Measurements from ENCODE around the gene PCBD2. TPM values are rescaled to one million over a fixed set of nuclear protein-coding genes. Genes with fewer than 3 reads are reported as not detected.
A peak's percentile ranks its signal among the peaks of the same experiment; 100 is the strongest.

The PCBD2 gene
- total RNA-seq, 1 donor from 2014 or later, result 5.6 TPM

DNA sequence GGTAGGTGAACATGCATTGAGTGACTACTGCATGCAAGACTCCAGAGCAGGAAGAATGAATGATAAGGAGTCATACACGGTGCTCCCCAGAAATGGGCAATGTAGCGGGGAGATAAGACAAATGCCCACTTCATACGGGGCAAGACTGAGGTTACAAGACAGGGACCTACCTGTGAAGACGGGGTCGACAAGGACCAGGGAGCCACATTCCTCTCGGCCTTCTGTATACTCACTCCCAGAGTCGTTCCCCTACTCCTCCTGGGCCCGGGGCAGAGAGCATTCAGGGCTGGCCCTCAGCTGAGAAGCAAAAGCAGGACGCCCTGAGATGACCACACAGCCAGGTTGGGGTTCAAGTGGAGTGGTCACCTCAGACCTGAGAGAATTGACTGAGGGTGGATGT, 102.4 kb downstream of the PCBD2 start:
- TF ChIP-seq, protein P1, sequence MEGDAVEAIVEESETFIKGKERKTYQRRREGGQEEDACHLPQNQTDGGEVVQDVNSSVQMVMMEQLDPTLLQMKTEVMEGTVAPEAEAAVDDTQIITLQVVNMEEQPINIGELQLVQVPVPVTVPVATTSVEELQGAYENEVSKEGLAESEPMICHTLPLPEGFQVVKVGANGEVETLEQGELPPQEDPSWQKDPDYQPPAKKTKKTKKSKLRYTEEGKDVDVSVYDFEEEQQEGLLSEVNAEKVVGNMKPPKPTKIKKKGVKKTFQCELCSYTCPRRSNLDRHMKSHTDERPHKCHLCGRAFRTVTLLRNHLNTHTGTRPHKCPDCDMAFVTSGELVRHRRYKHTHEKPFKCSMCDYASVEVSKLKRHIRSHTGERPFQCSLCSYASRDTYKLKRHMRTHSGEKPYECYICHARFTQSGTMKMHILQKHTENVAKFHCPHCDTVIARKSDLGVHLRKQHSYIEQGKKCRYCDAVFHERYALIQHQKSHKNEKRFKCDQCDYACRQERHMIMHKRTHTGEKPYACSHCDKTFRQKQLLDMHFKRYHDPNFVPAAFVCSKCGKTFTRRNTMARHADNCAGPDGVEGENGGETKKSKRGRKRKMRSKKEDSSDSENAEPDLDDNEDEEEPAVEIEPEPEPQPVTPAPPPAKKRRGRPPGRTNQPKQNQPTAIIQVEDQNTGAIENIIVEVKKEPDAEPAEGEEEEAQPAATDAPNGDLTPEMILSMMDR (conservative IDR thresholded peaks at IDR 0.05; ENCODE audit: low read depth, low read length), result no peak
- no peak overlapping the region for H3K4me3 ChIP-seq (ENCODE audit: low read depth, low read length)
- DNase-seq (ENCODE audit: low read depth), result no peak

DNA sequence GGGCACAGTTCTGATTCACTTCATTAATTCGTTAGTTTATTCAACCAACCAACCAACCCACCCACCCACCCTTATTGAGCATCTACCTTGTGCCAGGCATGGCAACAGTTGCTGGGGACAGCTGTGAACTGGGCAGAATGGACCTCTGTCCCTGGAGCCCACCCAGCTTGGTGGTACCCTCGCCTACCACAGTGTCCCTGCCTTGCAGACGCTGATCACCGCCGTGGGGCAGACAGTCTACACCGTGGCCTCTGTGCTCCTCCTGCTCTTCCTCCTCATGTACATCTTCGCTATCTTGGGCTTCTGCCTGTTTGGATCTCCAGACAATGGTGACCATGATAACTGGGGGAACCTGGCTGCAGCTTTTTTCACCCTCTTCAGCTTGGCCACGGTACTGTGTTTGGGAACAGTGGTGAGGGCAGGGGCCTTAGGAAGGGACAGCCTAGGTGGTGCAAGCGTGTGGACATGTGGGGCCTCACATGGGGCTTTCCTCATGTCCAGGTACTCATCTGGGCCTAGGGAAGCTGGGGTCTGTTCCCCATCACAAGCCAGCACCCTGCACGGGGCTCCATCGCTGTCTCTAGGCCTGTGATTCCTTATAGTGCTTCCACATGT, 102.9 kb downstream of the PCBD2 start:
- DNase-seq (ENCODE audit: low read depth), result no peak
- H3K4me3 ChIP-seq (ENCODE audit: low read depth, low read length), result no peak overlapping the region
- TF ChIP-seq, protein P1 (conservative IDR thresholded peaks at IDR 0.05; ENCODE audit: low read depth, low read length), result no peak

DNA sequence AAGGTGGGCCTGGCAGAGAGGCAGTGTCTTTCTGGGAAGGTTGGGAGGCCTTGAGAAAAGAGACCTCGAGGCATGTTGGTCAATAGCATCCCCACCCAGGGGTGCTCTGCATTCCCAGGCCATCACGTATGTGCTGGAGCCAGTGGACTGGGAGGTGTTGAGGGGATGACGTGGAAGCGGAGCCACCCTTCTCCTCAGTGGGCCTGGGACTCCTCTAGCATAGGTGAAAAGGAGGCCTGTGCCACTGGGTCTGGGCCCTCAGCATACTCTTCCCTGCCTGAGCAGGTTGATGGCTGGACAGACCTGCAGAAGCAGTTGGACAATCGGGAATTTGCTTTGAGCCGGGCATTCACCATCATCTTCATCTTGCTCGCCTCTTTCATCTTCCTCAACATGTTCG, 103.6 kb downstream of the PCBD2 start:
- no peak for DNase-seq (ENCODE audit: low read depth)
- TF ChIP-seq, protein P1 (conservative IDR thresholded peaks at IDR 0.05; ENCODE audit: low read depth, low read length), result no peak
- H3K4me3 ChIP-seq (ENCODE audit: low read depth, low read length), result no peak overlapping the region

DNA sequence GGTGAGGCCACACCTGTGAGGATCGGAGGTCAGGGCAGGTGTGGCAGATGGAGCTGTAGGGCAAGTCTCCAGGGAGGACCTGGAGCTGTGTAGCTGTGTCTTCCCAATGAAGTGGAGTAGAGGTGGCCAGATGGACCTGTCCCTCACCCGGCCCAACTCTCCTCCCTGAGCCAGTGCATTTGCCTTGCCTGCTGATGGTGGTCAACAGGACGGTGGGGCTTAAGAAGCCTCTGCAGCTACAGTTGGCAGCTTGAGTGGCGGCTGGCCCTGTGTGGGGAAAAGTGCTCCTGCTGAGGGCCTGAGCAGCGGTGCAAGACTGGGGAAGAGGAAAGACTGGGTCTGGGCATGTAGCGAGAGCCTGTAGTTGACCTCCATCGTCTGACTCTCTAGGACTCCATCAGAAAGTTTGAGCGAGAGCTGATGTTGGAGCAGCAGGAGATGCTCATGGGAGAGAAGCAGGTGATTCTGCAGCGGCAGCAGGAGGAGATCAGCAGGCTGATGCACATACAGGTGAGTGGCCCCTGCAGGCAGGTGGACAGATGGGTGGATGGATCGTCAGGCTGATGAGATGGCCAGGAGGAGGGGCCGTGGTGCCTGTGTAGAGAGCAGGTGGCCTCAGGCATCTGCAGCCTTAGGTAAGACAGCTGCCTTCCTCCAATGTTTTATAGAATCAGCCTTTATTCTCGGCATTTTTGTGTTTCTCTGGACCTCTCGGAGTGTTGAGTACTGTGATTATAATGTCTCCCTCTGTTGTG, 104.2 kb downstream of the PCBD2 start:
- TF ChIP-seq, protein P1 (conservative IDR thresholded peaks at IDR 0.05; ENCODE audit: low read depth, low read length), result no peak
- no peak overlapping the region for H3K4me3 ChIP-seq (ENCODE audit: low read depth, low read length)

DNA sequence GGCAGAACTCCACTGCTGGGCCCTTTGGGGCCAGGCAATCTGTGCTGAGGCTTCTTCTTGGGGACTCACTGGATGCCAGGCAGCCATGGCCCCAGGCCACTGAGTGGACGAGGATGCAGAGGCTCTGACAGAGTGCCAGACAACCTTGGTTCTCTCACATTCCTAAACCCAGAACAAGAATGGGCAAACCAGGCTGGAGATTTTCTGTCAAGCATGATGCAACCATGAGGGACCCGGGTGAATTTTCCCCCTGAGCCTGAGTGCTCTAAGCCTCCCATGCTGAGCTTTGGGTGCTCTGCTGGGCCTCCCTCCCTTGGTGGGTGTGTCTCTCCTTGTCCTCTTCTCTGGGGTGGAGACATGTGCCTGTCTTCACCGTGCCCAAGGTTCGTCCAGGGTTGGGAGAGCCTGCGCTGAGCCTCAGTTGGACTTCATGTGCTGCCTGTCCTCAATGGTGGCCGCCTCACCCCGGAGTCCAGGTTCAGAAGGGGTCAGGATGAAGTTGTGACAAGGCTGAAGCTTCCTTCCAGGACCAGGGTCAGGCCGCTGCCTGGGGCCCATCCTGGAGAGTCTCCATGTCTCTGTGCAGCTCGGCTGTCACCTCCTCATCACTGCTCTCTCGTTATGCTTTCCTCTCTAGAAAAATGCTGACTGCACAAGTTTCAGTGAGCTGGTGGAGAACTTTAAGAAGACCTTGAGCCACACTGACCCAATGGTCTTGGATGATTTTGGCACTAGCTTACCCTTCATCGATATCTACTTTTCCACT, 105.0 kb downstream of the PCBD2 start:
- no peak for DNase-seq (ENCODE audit: low read depth)
- H3K4me3 ChIP-seq (ENCODE audit: low read depth, low read length), result no peak overlapping the region
- TF ChIP-seq, protein P1 (conservative IDR thresholded peaks at IDR 0.05; ENCODE audit: low read depth, low read length), result no peak

More for the DNA sequence above, 104.2 kb downstream of the PCBD2 start:
- no peak for DNase-seq (ENCODE audit: low read depth)

DNA sequence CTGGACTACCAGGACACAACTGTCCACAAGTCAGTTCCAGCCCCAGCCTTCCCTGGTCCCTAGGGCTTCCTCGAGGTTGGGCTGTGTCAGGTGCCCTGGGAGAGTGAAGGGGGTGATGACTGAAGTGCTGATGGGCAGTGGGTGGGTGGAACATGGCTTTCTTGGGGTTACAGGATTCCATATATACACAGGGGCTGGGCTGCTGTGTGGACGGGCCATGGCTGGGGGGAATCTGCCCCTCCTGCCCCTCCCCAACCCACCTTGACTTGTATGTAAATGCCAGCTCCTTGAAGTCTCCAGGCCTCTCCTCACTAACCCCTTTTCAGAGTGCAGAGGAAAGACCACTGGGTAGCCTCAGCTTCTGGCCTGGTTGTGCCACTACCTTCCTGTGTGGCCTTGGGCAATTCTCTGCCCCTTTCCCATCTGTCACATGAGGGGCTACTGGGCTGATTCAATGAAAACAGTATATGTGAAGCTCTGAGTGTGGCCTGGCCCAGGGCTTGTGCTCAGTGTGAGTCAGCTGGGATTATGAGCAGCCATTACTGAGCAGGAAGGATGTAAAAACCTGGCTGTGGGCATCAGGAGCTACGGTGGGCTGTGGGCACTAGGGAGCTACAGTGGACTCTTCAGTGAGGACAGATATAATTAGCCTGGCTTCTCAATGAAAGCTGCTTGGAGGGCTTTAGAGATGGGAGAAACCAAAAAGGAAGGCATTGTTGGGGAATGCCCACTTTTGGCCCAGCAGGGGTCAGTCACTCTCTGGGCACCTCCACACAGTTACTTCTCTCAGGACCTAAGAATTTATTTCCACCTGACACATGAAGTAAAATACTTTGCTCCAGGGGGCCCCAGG, 105.8 kb downstream of the PCBD2 start:
- no peak overlapping the region for H3K4me3 ChIP-seq (ENCODE audit: low read depth, low read length)
- DNase-seq (ENCODE audit: low read depth), result no peak
- TF ChIP-seq, protein P1 (conservative IDR thresholded peaks at IDR 0.05; ENCODE audit: low read depth, low read length), result peak; percentile 37

All from epithelial cell of proximal tubule (primary cell).